HG03135 (cell line): ENCODE measurements around the gene SREK1IP1.

Experiments
- ATAC-seq: cut with Tn5 transposase; IDR thresholded peaks from one replicate; pipeline ENCODE4 v1.9.1; 2021; ENCODE audit warnings: mild to moderate bottlenecking, moderate library complexity; ENCODE audit not compliant: unreplicated experiment

The SREK1IP1 gene

GRCh38 chr5:64688391-64688790 lies 80.1 kb downstream of the SREK1IP1 start:
- ATAC-seq, result no peak

GRCh38 chr5:64685866-64686265 lies 82.6 kb downstream of the SREK1IP1 start:
- ATAC-seq, result no peak

DNA sequence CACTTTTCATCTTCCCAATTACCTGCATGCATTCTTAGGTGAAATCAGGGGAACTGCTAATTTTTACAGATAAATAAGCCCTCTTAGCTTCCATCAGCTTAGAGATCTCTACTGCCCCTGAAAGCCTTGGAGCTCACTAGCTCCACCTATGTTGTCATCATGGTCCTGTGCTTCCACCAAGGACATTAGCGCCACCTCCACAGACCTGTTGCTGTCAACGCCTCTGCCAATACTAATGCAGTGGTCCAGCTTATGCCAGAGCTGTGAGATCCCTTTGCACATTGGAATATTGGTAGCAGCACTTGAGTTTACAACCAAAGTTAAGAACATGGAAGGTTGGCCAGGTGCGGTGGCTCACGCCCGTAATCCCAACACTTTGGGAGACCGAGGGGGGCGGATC lies 85.9 kb downstream of the SREK1IP1 start:
- no peak for ATAC-seq

- ATAC-seq, result no peak
These were observed 88.2 kb downstream of the SREK1IP1 start for GRCh38 chr5:64680289-64680688.

DNA sequence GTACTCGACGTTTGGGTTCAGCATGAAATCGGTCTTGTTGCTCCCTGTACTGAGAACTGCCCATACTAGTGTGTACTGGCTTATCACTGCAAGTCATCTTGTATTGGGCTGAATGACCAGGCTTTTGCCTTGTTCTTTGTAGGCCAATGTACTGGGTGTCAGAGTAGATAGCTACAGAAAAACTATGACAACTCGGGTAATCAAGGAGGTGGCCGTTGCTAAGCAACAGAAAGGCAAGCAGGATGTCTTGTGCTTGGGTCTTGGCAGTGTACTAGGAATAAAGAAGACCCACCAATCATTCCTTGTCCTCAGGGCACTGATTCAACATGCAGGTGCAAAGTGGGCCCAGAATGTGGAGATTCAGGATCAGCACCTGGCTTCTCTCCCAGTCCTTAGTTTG lies 90.1 kb downstream of the SREK1IP1 start:
- no peak for ATAC-seq

- no peak for ATAC-seq
These were observed 96.8 kb downstream of the SREK1IP1 start for GRCh38 chr5:64671678-64672077.

DNA sequence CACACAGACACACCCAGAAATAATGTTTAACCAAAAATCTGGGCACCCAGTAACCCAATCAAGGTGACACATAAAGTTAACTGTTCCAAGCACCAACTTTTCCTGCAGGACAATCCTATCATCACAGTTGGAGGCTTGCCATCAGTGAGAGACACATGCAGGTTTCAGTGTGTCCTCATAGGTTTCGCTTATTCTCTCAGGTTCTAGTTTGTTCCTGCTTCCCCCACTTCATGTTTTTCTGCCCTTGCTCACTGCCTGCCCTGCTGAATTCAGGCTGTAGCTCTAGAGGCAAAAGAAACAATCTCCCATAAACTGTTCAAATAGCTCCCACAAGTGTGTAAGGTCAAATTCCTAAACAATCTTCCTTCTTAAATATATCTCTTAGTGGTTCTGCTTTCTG lies 98.2 kb downstream of the SREK1IP1 start:
- ATAC-seq, result no peak
